ENCODE results near the gene ZP1. TPM values are rescaled to one million over a fixed set of nuclear protein-coding genes. Genes with fewer than 3 reads are reported as not detected.

The ZP1 gene
- total and polyA plus RNA-seq, 2 experiments from 2014 or later: 1.9 TPM; not detected in 1

DNA sequence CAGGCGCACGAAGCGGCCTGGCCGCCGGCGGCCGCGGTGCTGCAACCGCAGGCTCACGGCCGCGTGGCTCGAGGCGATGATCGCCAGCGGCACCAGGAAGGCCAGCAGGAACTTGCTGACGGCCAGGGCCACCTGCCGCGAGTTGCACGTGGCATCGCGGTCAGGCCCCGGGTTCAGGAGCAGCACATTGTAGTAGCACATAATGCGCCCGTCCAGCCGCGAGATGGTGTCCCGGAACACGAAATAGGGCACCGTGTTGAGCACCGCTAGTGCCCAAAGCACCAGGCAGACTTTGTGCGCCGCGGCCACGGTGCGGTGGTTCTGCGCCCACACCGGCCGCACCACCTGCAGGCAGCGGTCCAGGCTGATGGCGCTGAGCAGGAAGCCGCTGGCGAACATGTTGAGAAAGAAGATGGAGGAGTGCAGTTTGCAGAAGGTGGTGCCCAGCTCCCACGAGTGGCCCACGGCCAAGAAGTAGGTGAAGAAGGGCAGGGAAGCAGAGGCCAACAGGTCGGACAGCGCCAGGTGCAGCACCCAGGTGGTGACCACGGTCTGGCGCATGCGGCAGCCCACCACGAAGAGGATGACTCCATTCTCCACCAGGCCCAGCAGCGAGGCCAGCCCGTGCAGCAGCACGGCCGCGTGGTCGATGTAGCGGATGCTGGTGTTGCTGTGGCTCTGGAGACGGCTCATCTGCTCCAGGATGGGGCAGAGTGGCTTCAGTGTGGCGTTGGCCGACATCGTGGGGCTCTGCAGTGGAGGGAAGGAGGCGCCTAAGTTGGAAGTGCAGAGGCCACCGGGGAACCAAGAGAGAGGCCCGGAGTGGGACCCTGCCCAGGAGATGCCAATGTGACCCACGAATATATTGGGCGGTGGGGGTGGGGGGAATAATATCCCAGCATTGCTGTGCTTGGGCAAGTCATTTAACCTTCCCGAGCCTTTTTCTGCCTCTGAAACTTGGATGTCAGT lies 14.1 kb upstream of the ZP1 start:
- Histone ChIP-seq H3K4me3 (no peak overlapping the region), H3K27me3 (peaks cover 17% of the 10 kb centered on the region), H3K4me1 (ENCODE audit: low read depth) (no peaks in the 10 kb centered on the region), H3K9me3 (ENCODE audit: low read depth) (no peaks in the 10 kb centered on the region), H3K36me3 (no peaks in the 10 kb centered on the region), H3K27ac (no peak overlapping the region)
- no peak for DNase-seq (ENCODE audit: low read depth in 1 of 2, low spot score in 1 of 2)
- TF ChIP-seq, protein P1, sequence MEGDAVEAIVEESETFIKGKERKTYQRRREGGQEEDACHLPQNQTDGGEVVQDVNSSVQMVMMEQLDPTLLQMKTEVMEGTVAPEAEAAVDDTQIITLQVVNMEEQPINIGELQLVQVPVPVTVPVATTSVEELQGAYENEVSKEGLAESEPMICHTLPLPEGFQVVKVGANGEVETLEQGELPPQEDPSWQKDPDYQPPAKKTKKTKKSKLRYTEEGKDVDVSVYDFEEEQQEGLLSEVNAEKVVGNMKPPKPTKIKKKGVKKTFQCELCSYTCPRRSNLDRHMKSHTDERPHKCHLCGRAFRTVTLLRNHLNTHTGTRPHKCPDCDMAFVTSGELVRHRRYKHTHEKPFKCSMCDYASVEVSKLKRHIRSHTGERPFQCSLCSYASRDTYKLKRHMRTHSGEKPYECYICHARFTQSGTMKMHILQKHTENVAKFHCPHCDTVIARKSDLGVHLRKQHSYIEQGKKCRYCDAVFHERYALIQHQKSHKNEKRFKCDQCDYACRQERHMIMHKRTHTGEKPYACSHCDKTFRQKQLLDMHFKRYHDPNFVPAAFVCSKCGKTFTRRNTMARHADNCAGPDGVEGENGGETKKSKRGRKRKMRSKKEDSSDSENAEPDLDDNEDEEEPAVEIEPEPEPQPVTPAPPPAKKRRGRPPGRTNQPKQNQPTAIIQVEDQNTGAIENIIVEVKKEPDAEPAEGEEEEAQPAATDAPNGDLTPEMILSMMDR (IDR thresholded peaks at IDR 0.05; ENCODE audit: low read depth, low read length): no peak

DNA sequence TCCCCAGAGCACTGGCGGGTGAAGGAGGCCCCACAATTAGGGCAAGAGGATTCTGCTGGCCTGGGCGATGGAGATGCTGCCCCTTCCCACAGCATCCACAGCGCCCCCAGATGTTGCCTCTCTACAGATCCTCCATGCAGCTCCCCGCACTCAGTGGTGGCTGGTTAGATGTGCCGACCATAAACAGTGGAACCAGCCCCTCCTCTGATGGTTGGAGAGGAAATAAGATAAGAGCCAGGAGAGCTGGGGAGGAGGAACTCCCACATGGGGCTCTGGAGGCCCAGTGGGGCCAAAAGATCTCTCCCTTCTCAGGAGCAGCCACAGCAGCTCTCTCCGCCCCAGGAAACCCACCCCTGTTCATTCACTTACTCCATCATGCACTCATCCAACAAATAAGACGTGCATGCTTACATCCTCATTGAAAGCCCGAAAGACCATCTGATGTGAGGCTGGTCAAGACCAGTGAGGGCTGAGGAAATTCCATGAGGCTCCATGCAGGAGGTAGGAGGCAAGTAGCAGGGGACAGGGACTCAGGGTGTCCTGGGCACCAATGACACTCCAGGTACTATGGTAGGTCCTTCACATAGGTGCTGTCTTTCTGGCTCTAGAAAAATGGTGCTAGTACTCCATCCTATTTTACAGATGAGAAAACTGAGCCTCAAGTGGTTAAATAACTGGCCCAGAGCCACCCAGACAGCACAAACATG lies 13.0 kb upstream of the ZP1 start:
- H3K4me3 ChIP-seq: no peak overlapping the region
- no peaks in the 10 kb centered on the region for H3K36me3 ChIP-seq
- H3K27me3 ChIP-seq: peaks cover 17% of the 10 kb centered on the region
- H3K27ac ChIP-seq: no peak overlapping the region
- H3K4me1 ChIP-seq (ENCODE audit: low read depth): no peaks in the 10 kb centered on the region
- H3K9me3 ChIP-seq (ENCODE audit: low read depth): no peaks in the 10 kb centered on the region
- TF ChIP-seq, protein P1 (IDR thresholded peaks at IDR 0.05; ENCODE audit: low read depth, low read length): no peak
- no peak for DNase-seq (ENCODE audit: low read depth in 1 of 2, low spot score in 1 of 2)

DNA sequence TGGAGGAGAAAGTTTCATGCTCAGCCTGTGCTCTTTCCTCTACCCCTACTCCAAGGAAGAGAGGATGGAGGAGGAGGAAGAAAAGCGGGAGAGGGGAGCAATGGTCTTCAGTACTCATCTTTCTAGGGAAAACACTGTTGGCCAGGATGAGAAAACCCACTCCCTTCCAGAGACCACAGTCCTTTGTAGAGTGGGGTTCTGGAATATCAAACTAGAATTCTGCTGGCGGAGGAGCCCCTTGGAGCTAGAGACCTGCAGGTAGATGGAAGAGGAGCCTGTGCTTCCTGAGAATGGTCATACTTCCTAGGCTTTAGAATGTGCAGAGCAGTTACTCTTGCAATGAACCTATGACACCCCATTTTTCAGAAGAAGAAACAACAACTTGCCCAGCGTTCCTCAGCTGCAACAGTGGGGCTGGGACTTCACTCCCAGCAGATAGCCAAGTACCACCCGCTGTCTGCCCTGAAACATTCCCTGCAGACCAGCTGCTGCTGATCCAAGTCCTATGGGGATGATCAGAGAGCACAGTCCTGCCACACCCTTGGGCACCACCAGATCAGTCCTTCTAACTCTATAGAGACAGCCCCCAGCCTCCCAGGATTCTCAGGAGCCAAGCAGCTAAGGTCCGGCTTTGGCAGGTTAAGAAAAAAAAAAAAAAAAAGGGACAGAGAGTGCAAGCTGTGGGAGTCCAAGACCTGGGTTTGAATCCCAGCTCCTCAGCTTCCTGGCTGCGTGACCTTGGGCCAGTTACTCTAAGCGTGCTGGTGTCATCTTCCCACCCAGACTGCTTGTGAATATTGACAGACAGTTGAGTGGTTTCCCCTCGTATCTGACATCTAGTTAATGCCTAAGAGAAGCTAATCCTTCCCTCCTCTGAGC lies 12.3 kb upstream of the ZP1 start:
- H3K4me1 ChIP-seq (ENCODE audit: low read depth): no peaks in the 10 kb centered on the region
- no peak overlapping the region for H3K27ac ChIP-seq
- TF ChIP-seq, protein P1 (IDR thresholded peaks at IDR 0.05; ENCODE audit: low read depth, low read length): no peak
- H3K9me3 ChIP-seq (ENCODE audit: low read depth): no peaks in the 10 kb centered on the region
- DNase-seq (ENCODE audit: low read depth in 1 of 2, low spot score in 1 of 2): no peak
- no peaks in the 10 kb centered on the region for H3K36me3 ChIP-seq
- H3K27me3 ChIP-seq: peaks cover 17% of the 10 kb centered on the region
- H3K4me3 ChIP-seq: no peak overlapping the region

DNA sequence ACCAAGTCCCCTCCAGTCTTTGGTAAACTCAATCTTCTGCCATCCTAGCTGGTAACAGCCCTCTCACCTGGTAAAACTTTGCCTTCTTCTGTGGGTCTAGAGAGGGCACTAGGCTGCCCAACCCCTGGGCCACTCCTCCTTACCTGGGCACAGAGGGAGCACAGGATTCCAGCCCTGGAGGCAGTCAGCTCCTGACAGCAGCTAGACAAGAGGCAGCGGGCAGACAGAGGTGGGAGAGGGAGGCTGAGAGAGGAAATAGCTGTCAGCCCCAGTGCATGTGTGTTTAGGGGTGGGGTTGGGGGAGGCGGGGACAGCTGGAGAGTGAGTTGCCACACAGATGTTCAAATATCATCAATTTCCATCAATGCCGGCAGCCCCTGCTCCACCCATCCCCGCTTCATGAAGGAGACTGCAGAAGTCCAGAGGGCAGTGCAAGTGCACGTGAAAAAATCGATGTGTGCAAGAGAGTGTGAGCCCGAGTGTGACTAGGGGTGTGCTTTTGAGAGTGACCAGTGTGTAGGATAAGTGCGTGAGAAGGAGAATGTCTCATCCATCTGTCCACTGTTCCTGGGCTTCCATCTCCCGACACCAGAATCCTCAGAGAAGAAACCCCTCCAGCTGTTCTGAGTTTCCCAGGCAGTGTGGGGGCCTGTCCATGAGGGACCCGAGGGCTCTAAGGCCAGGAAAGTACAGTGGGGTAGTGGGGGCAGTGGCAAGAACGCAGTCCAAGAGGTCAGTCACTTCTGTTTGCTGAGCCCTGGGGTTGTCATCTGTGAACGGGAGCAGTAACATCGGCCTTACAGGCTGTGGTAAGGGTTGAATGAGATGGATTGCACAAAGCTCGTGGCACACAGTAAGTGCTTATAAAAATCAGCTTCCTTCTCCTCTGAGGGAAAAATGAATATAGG lies 11.4 kb upstream of the ZP1 start, which contains the start of gene PTGDR2:
Gene PTGDR2, minus strand, starts transcription at position 225 of the 908 bp plus-strand sequence. CDS start 2,228 bp downstream, outside the sequence.
- Histone ChIP-seq H3K4me1 (ENCODE audit: low read depth) (no peaks in the 10 kb centered on the region), H3K9me3 (ENCODE audit: low read depth) (no peaks in the 10 kb centered on the region), H3K27ac (no peak within 1 kb of the TSS), H3K4me3 (no peak within 1 kb of the TSS), H3K36me3 (no peaks in the 10 kb centered on the region), H3K27me3 (peaks cover 17% of the 10 kb centered on the region)
- TF ChIP-seq, protein P1 (IDR thresholded peaks at IDR 0.05; ENCODE audit: low read depth, low read length): no peak
- DNase-seq (ENCODE audit: low read depth in 1 of 2, low spot score in 1 of 2): peak in 1 of 2 donors; percentile 42

Data from cardiac muscle cell (in vitro differentiated cells and primary cell).